ENCODE results near the gene IL1RN. TPM values are rescaled to one million over a fixed set of nuclear protein-coding genes. Genes with fewer than 3 reads are reported as not detected.

IL1RN gene
- total RNA-seq, 1 donor, result 1.1 TPM

DNA sequence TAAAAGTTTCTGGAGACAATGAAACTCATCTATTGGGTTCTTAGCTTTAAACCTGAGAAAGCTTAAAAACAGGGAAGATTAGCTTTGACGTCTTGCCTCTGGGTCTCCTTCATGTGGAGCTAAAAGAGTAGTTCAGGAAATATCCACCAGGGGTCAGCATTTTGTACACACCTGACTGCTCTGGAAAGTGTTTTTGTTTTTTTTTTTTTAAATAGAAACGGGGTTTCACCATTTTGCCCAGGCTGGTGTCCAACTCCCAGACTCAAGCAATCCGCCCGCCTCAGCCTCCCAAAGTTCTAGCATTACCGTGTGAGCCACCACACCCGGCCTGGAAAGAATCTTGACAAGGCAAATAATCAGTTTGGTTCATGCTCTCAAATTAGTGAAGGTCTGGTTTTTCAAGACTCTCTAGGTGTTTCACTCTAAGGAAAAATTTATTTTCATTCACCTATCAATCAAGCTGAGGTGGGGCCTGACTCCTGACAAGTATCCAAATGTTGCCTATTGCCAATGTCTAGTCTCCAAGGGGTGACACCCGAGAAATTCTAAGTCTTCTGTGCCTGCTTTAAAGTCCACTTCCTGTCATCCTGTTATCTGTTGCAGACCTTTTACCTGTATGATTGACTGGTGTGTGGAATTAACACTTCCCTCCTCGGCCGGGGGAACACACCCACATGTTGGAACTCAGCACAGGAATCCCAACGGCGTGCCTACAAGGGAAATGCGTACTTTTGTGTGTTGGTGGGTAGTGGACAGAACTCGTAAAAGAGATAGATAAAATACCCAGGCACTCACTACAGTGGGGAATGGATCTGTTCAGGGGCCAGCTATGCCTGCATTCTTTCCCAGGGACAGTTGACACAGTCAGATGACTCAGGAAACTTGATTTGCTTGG, 11.3 kb downstream of the IL1RN start:
- peak; percentile 80 for DNase-seq (ENCODE audit: low read depth)
- H3K4me3 ChIP-seq (ENCODE audit: low read depth, low read length), result no peak overlapping the region
- TF ChIP-seq, protein P1, sequence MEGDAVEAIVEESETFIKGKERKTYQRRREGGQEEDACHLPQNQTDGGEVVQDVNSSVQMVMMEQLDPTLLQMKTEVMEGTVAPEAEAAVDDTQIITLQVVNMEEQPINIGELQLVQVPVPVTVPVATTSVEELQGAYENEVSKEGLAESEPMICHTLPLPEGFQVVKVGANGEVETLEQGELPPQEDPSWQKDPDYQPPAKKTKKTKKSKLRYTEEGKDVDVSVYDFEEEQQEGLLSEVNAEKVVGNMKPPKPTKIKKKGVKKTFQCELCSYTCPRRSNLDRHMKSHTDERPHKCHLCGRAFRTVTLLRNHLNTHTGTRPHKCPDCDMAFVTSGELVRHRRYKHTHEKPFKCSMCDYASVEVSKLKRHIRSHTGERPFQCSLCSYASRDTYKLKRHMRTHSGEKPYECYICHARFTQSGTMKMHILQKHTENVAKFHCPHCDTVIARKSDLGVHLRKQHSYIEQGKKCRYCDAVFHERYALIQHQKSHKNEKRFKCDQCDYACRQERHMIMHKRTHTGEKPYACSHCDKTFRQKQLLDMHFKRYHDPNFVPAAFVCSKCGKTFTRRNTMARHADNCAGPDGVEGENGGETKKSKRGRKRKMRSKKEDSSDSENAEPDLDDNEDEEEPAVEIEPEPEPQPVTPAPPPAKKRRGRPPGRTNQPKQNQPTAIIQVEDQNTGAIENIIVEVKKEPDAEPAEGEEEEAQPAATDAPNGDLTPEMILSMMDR (IDR thresholded peaks at IDR 0.05; ENCODE audit: insufficient read depth, low read length), result peak; percentile 82

DNA sequence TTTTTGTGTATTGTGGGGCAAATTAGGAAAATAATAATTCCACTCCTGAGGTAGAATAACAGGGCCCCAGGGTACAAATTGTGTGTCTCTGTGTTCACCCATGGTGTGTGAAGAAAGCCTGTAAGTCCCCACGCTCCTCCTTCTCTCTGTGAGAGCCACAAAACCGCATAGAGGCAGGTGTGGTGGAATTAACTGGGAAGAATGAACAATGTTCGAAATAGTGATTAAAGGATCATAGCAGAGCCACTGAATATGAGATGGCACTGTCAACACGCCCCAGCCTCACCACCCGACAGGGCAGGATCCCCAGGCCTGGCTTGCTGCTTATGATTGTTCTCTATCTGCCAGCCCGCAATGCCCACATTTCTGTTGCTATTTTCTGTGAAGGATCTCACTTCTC, 14.1 kb downstream of the IL1RN start:
- no peak overlapping the region for H3K4me3 ChIP-seq (ENCODE audit: low read depth, low read length)
- no peak for DNase-seq (ENCODE audit: low read depth)
- TF ChIP-seq, protein P1 (IDR thresholded peaks at IDR 0.05; ENCODE audit: insufficient read depth, low read length), result no peak

DNA sequence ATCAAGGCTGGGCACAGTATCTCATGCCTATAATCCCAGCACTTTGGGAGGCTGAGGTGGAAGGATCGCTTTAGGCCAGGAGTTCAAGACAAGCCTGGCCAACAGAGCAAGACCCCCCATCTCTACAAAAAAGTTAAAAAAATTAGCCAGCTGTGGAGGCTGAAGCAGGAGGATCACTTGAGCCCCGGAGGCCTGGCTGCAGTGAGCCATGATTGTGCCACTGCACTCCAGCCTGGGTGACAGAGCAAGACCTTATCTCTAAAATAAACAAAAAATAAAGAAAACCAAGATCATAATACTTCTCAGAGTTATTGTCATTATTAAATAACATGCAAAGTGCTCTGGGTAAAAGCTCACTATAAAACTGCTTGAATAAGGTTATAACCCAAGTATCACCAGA, 14.9 kb downstream of the IL1RN start:
- no peak overlapping the region for H3K4me3 ChIP-seq (ENCODE audit: low read depth, low read length)
- TF ChIP-seq, protein P1 (IDR thresholded peaks at IDR 0.05; ENCODE audit: insufficient read depth, low read length), result no peak
- DNase-seq (ENCODE audit: low read depth), result no peak

DNA sequence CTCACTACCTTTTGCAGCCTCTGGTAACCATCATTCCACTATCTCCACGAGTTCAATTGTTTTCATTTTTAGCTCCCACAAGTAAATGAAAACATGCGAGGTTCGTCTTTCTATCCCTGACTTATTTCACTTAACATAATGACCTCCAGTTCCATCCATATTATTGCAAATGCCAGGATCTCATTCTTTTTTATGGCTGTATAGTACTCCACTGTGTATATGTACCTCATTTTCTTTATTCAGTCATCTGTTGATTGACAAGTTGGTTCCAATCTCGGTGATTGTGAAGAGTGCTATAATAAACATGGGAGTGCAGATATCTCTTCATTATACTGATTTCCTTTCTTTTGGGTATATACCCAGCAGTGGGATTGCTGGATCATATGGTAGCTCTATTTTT, 16.9 kb downstream of the IL1RN start:
- DNase-seq (ENCODE audit: low read depth), result no peak
- TF ChIP-seq, protein P1 (IDR thresholded peaks at IDR 0.05; ENCODE audit: insufficient read depth, low read length), result no peak
- H3K4me3 ChIP-seq (ENCODE audit: low read depth, low read length), result no peak overlapping the region

DNA sequence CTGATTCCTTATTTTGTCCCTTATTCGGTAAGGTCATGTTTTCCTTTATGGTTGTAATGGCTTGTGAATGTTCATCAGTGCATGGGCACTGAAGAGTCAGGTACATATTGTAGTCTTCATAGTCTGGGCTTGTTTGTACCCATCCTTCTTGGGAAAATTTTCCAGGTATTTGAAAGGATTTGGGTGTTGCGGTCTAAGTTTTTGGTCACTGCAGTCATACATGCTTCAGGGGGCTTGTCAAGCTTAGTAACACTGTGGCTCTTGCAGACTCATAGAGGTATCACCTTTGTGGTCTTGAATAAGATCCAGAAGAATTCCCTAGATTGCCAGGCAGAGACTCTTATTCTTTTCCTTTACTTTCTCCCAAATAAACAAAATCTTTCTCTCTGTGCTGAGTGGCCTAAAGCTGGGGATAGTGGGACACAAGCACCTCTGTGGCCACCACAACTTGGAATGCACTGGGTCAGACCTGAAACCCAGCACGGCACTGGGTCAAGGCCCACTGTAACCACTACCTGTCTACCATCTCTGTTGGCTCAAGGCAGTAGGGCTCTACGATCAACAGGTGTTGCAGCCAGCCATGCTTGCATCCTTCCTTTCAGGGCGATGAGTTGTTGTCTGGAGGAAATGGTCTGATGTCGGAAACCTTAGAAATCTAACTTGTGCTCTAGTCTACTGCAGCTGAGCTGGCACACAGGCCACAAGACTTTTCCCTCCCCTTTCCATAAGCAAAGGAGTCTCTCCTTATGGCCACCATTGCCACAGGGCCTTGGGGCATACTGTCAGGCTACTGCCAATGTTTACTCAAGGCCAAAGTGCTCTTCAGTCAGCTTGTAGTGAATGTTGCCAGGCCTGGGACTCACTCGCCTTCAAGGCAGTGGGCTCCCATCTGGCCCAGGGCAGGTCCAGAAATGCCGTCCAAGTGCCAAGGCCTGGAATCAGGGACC, 21.5 kb downstream of the IL1RN start:
- no peak for DNase-seq (ENCODE audit: low read depth)
- no peak overlapping the region for H3K4me3 ChIP-seq (ENCODE audit: low read depth, low read length)
- TF ChIP-seq, protein P1 (IDR thresholded peaks at IDR 0.05; ENCODE audit: insufficient read depth, low read length), result no peak

DNA sequence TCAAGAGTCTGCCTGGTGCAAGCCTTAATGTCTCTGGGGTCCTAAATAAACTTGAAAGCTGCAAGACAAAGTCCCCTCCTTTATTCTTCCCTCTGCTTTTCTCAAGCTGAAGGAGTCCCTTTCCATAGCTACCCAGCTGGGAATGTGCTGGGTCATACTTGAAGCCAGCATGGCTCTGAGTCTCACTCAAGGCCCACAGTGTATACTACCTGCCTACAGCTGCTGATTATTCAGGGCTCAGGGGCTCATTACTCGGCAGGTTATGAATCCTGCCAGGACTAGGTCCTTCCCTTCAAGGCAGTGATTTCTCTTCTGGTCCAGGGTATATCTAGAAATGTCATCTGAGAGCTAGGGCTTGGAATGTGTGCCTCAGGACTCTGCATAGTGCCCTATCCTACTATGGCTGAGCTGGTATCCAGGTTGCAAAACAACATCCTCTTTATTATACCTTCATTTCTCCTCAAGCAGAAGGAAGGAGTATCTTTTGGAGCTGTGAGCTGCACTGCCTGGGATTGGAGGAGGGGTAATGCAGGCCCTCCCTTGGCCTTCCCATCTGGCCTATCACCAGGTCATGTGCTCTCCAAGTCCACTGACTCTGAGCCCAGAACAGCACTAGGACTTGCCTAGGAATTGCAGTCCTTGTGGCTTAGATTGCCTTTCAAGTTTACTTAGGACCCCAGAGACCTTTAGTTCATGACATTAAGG, 22.3 kb downstream of the IL1RN start:
- TF ChIP-seq, protein P1 (IDR thresholded peaks at IDR 0.05; ENCODE audit: insufficient read depth, low read length), result no peak
- no peak for DNase-seq (ENCODE audit: low read depth)
- no peak overlapping the region for H3K4me3 ChIP-seq (ENCODE audit: low read depth, low read length)
